GM12873 (cell line): ENCODE results near the gene THOC6.

Experiments
- CTCF ChIP-seq: IDR thresholded peaks from 2 replicates; pipeline ENCODE4 v1.5.1; 2012; ENCODE audit warnings: low read depth, mild to moderate bottlenecking, moderate library complexity, low read length, control low read depth; ENCODE audit not compliant: insufficient read depth; ENCODE audit errors: missing control alignments

Gene THOC6

GRCh38 chr16:3017794-3018506 lies 5.9 kb upstream of the THOC6 start, which contains the start of gene CLDN6:
TSS of gene CLDN6 (minus strand) at chr16:3018183. CDS start at chr16:3016021, 2,162 bp downstream.
- peak; percentile 40 for TF ChIP-seq CTCF

DNA sequence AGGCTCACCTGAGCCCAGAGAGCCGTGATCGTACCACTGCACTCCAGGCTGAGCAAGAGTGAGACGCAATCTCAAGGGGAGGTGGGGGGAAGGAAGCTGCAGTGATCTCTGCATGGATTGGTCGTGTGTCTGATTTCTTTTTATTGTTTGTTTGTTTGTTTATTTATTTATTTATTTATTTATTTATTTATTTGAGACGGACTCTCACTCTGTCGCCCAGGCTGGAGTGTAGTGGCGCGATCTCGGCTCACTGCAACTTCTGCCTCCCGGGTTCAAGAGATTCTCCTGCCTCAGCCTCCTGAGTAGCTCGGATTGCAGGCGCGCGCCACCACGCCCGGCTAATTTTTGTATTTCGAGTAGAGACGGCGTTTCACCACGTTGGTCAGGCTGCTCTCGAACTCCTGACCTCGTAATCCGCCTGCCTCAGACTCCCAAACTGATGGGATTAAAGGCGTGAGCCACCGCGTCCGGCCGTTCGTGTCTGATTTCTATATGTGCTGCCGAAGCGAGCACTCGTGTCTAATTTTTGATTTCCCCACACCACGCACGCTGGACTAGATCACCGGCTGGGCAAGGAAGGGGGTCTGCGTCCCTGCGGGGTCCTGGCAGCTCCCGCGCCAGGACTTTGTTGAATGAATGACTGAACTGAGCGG lies 4.1 kb upstream of the THOC6 start:
- TF ChIP-seq CTCF = no peak

GRCh38 chr16:3020247-3020603 lies 3.6 kb upstream of the THOC6 start, which contains the start of gene TNFRSF12A:
TSS of gene TNFRSF12A (plus strand) at chr16:3020368. CDS start at chr16:3020398, 30 bp downstream.
- TF ChIP-seq CTCF = peak; percentile 16

DNA sequence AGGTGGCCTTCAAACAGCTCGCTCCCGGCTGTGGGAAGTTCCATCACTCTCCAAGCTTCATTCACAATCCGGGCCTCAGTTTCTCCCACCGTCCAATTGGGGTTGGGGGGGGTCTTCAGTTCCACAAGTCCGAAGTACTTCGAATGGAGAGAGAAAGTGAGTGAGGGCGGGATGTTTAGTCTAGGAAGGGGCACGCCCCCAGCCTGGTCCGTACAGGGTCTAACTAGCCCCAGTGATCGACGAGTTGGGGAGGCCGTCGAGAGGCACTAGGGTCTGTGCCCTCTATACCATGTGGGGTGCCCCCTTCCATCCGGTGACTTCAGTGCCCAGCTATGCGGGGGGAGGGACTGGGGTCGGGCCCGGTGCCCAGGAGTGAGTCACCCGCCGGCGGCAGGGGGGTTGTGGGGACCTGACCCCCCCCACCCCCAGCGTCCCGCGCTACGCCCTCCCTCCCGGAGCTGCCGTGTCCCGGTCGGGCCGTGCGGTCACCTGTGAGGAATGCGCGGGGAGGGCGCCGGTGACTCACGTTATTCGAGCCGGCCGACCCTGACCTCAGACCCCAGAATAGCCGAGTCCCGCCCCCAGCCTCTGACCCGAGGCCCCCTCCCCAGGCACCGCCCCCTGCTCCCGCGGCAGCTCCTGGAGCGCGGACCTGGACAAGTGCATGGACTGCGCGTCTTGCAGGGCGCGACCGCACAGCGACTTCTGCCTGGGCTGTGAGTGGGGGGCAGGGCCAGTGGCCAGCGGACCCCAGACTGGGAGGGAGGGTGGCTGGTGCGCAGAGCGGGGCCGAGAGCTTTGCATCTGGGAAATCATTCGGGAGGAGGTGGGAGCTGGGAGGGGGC lies 3.0 kb upstream of the THOC6 start:
- TF ChIP-seq CTCF = no peak

DNA sequence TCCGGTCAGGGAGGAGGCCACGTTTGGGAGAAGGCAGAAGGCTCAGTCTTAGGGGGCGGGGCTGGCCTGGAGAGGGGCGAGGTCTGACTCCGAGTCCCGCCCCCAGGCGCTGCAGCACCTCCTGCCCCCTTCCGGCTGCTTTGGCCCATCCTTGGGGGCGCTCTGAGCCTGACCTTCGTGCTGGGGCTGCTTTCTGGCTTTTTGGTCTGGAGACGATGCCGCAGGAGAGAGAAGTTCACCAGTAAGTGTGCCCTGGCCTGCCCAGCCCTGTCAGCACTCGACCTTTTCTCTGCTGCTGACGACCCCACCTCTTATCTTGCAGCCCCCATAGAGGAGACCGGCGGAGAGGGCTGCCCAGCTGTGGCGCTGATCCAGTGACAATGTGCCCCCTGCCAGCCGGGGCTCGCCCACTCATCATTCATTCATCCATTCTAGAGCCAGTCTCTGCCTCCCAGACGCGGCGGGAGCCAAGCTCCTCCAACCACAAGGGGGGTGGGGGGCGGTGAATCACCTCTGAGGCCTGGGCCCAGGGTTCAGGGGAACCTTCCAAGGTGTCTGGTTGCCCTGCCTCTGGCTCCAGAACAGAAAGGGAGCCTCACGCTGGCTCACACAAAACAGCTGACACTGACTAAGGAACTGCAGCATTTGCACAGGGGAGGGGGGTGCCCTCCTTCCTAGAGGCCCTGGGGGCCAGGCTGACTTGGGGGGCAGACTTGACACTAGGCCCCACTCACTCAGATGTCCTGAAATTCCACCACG lies 2.2 kb upstream of the THOC6 start:
- peak; percentile 37 for TF ChIP-seq CTCF

- no peak for TF ChIP-seq CTCF
Measured at GRCh38 chr16:3022208-3022683, 1.6 kb upstream of the THOC6 start.
